Calu3 (cell line): ENCODE results near the gene WFIKKN2. TPM values are rescaled to one million over a fixed set of nuclear protein-coding genes. Genes with fewer than 3 reads are reported as not detected.

Source experiments
- BruUV-seq: library from RNA; stranded (reverse); fragments of 400-500 nt; replicated peaks from 2 replicates; lab custom pipeline; 2021; lab: Mats Ljungman, UMichigan
- CTCF ChIA-PET: fragments of 300-600 bp; sonication (Branson Sonifier 250); formaldehyde crosslinking; loops from one replicate; lab custom pipeline; 2022; ENCODE audit warnings: antibody characterized with exemption; lab: Charles Lee
- DNase-seq: peaks from one replicate; pipeline ENCODE4 v3.0.0; 2022
- H3K27ac Mint-ChIP-seq: one replicate; pipeline ENCODE4 v1.8.0; 2022; ENCODE audit warnings: mixed read lengths; ENCODE audit not compliant: unreplicated experiment
- H3K27me3 Mint-ChIP-seq: one replicate; pipeline ENCODE4 v1.8.0; 2022; ENCODE audit warnings: mixed read lengths; ENCODE audit not compliant: unreplicated experiment
- H3K36me3 Mint-ChIP-seq: one replicate; pipeline ENCODE4 v1.8.0; 2022; ENCODE audit warnings: mild to moderate bottlenecking, moderate library complexity, mixed read lengths; ENCODE audit not compliant: insufficient read depth, unreplicated experiment
- H3K4me1 Mint-ChIP-seq: one replicate; pipeline ENCODE4 v1.8.0; 2022; ENCODE audit warnings: mild to moderate bottlenecking, low read depth, mixed read lengths; ENCODE audit not compliant: unreplicated experiment
- H3K4me3 Mint-ChIP-seq: one replicate; pipeline ENCODE4 v1.8.0; 2022; ENCODE audit warnings: mild to moderate bottlenecking, low read depth, moderate library complexity, mixed read lengths; ENCODE audit not compliant: unreplicated experiment
- H3K9me3 Mint-ChIP-seq: one replicate; pipeline ENCODE4 v1.8.0; 2022; ENCODE audit warnings: low read depth, mixed read lengths; ENCODE audit not compliant: unreplicated experiment
- CTCF ChIP-seq: fragments of 200-600 bp; IDR thresholded peaks from one replicate; pipeline ENCODE4 v1.8.0; 2022; ENCODE audit warnings: antibody characterized with exemption; ENCODE audit not compliant: unreplicated experiment
- intact Hi-C: fragments of 100-400 bp; cut with micrococcal nuclease; formaldehyde crosslinking; loops from one replicate; pipeline ENCODE4 v1.10.0; 2022; ENCODE audit not compliant: unreplicated experiment
- total RNA-seq: library from RNA; stranded (reverse); gene quantifications from 2 replicates; pipeline ENCODE4 v1.2.3, GENCODE V29; 2022

Gene WFIKKN2
- total RNA-seq, 1 experiment from 2014 or later, result not detected

GRCh38 chr17:50848039-50848438, 12.7 kb downstream of the WFIKKN2 start:
- Mint-ChIP-seq H3K4me1 (peaks cover 25% of the 10 kb centered on the region), H3K36me3 (no peaks in the 10 kb centered on the region), H3K9me3 (no peaks in the 10 kb centered on the region), H3K4me3 (no peak overlapping the region), H3K27me3 (no peaks in the 10 kb centered on the region), H3K27ac (no peak overlapping the region)
- no TSS peak for BruUV-seq
- DNase-seq, result no peak
- CTCF ChIA-PET, result interaction anchor here (1.6 kb wide), 1 partner anchor 109 kb away, joined by 7 read pairs; no protein-coding TSS in a partner anchor
- no peak for TF ChIP-seq CTCF
- intact Hi-C loops, result loop anchor here (10.0 kb wide), 1 partner anchor 153 kb away; no protein-coding TSS in a partner anchor

GRCh38 chr17:50848711-50849110, 13.3 kb downstream of the WFIKKN2 start:
- no peak overlapping the region for H3K27ac Mint-ChIP-seq
- no peak for DNase-seq
- H3K4me1 Mint-ChIP-seq, result peaks cover 27% of the 10 kb centered on the region
- H3K36me3 Mint-ChIP-seq, result no peaks in the 10 kb centered on the region
- intact Hi-C loops, result loop anchor here (10.0 kb wide), 1 partner anchor 154 kb away; no protein-coding TSS in a partner anchor
- H3K4me3 Mint-ChIP-seq, result no peak overlapping the region
- BruUV-seq, result no TSS peak
- no peaks in the 10 kb centered on the region for H3K9me3 Mint-ChIP-seq
- no peaks in the 10 kb centered on the region for H3K27me3 Mint-ChIP-seq
- no peak for TF ChIP-seq CTCF
- CTCF ChIA-PET, result interaction anchor here (0.5 to 1.6 kb wide), 2 partner anchors 101 to 108 kb away, joined by 3 to 7 read pairs; no protein-coding TSS in a partner anchor

GRCh38 chr17:50850640-50851039, 15.3 kb downstream of the WFIKKN2 start:
- TF ChIP-seq CTCF, result no peak
- H3K9me3 Mint-ChIP-seq, result no peaks in the 10 kb centered on the region
- H3K36me3 Mint-ChIP-seq, result no peaks in the 10 kb centered on the region
- no peak for DNase-seq
- H3K4me3 Mint-ChIP-seq, result no peak overlapping the region
- no TSS peak for BruUV-seq
- H3K4me1 Mint-ChIP-seq, result peaks cover 20% of the 10 kb centered on the region
- no peaks in the 10 kb centered on the region for H3K27me3 Mint-ChIP-seq
- H3K27ac Mint-ChIP-seq, result no peak overlapping the region
- CTCF ChIA-PET, result interaction anchor here (0.6 to 1.4 kb wide), 3 partner anchors 15 to 206 kb away, joined by 4 to 5 read pairs (median 4); partner anchors contain the start of gene TOB1
- intact Hi-C loops, result no loop called here

- BruUV-seq, result no TSS peak
- Mint-ChIP-seq H3K27ac (peak overlapping the region; percentile 20), H3K4me1 (peaks cover 19% of the 10 kb centered on the region), H3K9me3 (no peaks in the 10 kb centered on the region), H3K36me3 (no peaks in the 10 kb centered on the region), H3K27me3 (no peaks in the 10 kb centered on the region), H3K4me3 (peak overlapping the region; percentile 14)
- CTCF ChIA-PET, result interaction anchor here (0.6 to 3.4 kb wide), 16 partner anchors 10 to 269 kb away, joined by 3 to 57 read pairs (median 4); partner anchors contain the start of genes TOB1 and WFIKKN2
- DNase-seq, result no peak
- TF ChIP-seq CTCF, result no peak
- intact Hi-C loops, result loop anchor here (1.0 kb wide), 1 partner anchor 9 kb away; no protein-coding TSS in a partner anchor
Observed at GRCh38 chr17:50853015-50853615, 17.7 kb downstream of the WFIKKN2 start.
